Measurements from ENCODE around the gene PDZRN4.

Gene PDZRN4

DNA sequence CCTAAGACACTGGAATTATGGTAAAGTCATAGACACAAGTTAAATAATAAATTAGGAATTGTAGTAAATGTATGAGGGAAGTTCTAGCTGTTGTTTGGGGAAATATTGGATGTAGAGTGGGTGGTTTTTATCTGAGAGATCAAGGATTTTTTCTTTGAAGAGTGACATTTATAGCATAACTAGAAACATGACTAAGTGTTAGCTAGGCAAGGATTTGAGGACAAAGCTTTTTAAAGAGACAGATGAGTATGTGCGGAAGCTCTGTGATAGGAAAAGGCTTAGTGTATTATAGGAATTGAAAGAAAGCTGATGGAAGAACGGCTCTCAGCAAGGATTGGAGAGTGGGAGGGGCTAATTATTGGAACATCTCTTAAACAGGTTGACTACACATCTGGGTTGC is 24.5 kb downstream of the PDZRN4 start:
- no peaks in the 10 kb centered on the region for H3K4me1 ChIP-seq (ENCODE audit: control insufficient read depth, insufficient read depth, low read length)
- no peaks in the 10 kb centered on the region for H3K36me3 ChIP-seq (ENCODE audit: control insufficient read depth, insufficient read depth, low read length)
- 61 to 74% methylated on average over 2 of the region's 2 CpGs for WGBS, 2 experiments
- no peak overlapping the region for H3K27ac ChIP-seq (ENCODE audit: insufficient read depth, low read depth, low read length, poor library complexity, severe bottlenecking)
- H3K4me3 ChIP-seq (ENCODE audit: insufficient read depth, low read depth, low read length), result no peak overlapping the region
- no peaks in the 10 kb centered on the region for H3K27me3 ChIP-seq (ENCODE audit: control insufficient read depth, insufficient read depth, low read length, poor library complexity, severe bottlenecking)
- no peaks in the 10 kb centered on the region for H3K9me3 ChIP-seq (ENCODE audit: control insufficient read depth, low read length)

DNA sequence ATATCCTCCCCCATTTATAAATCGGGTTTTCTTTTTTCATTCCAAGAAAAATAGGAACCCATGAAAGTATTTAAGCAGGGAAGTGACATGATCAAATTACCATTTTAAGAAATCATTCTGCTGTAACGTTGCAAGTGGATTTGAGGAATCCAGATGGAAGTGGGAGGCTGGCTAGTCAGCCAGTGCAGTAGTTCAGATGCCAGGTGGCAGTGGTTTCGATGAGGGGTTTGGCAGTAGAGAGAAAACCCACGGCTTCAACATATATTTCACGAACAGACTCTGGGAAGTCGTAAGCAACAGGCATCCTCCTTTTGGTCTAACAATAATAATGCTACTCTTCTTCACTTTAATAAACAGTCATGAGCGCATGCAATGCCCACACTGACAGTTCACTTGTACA is 25.0 kb downstream of the PDZRN4 start:
- no peak overlapping the region for H3K27ac ChIP-seq (ENCODE audit: insufficient read depth, low read depth, low read length, poor library complexity, severe bottlenecking)
- no peaks in the 10 kb centered on the region for H3K27me3 ChIP-seq (ENCODE audit: control insufficient read depth, insufficient read depth, low read length, poor library complexity, severe bottlenecking)
- no peak overlapping the region for H3K4me3 ChIP-seq (ENCODE audit: insufficient read depth, low read depth, low read length)
- H3K9me3 ChIP-seq (ENCODE audit: control insufficient read depth, low read length), result no peaks in the 10 kb centered on the region
- WGBS, 2 experiments, result 91 to 95% methylated on average over 7 of the region's 7 CpGs
- H3K4me1 ChIP-seq (ENCODE audit: control insufficient read depth, insufficient read depth, low read length), result no peaks in the 10 kb centered on the region
- H3K36me3 ChIP-seq (ENCODE audit: control insufficient read depth, insufficient read depth, low read length), result no peaks in the 10 kb centered on the region

DNA sequence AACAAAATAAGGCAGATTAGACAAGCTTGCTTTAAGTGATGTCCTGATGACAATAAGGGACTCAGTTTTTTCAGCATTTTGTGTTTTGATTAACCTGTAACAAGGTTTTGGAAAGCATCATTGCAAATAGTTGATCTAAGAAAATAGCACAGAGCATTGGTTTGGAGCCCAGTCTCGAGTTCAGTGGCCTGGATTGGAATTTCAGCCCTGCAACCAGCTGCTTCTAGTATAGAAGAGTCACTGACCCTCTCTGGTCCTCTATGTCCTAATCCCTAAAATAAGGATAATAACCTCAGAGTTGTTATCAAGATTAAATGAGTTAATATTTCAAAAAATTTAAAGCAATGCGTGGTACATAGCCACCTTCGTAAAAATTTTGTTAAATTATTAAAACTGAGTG is 25.5 kb downstream of the PDZRN4 start:
- Histone ChIP-seq H3K27me3 (ENCODE audit: control insufficient read depth, insufficient read depth, low read length, poor library complexity, severe bottlenecking) (no peaks in the 10 kb centered on the region), H3K4me3 (ENCODE audit: insufficient read depth, low read depth, low read length) (no peak overlapping the region), H3K36me3 (ENCODE audit: control insufficient read depth, insufficient read depth, low read length) (no peaks in the 10 kb centered on the region), H3K4me1 (ENCODE audit: control insufficient read depth, insufficient read depth, low read length) (no peaks in the 10 kb centered on the region), H3K27ac (ENCODE audit: insufficient read depth, low read depth, low read length, poor library complexity, severe bottlenecking) (no peak overlapping the region), H3K9me3 (ENCODE audit: control insufficient read depth, low read length) (no peaks in the 10 kb centered on the region)
- WGBS, 2 experiments, result 90 to 93% methylated on average over 3 of the region's 3 CpGs

DNA sequence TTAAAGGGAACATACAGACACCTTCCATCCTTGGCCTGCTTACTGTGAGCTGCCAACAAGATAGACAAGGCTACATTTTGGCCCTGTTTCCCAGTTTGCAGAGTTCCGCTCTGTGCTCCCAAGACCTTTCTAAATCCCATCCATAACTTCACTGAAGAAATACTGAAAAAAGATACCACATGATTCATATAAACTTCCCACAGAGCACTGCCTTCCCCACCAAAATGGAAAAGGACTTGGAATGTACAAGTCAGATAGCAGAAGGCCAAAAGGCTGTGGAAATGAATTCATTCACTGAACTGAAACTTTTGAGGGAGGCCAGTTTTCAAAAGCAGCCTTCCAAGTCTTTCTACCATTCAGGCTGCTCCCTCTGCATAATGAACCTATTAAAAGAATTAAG is 29.6 kb downstream of the PDZRN4 start:
- Histone ChIP-seq H3K36me3 (ENCODE audit: control insufficient read depth, insufficient read depth, low read length) (no peaks in the 10 kb centered on the region), H3K9me3 (ENCODE audit: control insufficient read depth, low read length) (no peaks in the 10 kb centered on the region), H3K4me3 (ENCODE audit: insufficient read depth, low read depth, low read length) (no peak overlapping the region), H3K4me1 (ENCODE audit: control insufficient read depth, insufficient read depth, low read length) (no peaks in the 10 kb centered on the region), H3K27me3 (ENCODE audit: control insufficient read depth, insufficient read depth, low read length, poor library complexity, severe bottlenecking) (no peaks in the 10 kb centered on the region), H3K27ac (ENCODE audit: insufficient read depth, low read depth, low read length, poor library complexity, severe bottlenecking) (no peak overlapping the region)
- 96 to 97% methylated on average over 1 of the region's 1 CpG for WGBS, 2 experiments

DNA sequence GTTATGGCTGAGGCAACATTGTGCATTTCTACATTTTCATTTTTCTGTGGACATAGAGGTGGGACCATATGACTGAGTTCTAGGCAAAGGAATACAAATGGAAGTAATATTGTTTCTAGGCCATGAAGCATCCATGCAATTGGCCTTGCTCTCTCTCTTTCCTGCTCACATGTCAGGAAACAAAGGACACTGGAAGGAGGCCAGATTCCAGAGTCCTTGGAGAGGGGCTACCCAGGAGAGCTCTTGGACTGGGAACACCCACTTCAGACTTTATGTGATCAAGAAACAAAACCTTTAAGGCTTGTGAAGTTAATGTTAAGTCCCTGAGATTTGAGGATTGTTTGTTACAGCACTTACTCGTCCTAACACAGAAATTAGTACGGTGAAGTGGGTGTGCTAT is 32.8 kb downstream of the PDZRN4 start:
- 90% methylated on average over 2 of the region's 2 CpGs; no CpG with 5 or more reads in 1 of the 2 experiments for WGBS, 2 experiments
- no peaks in the 10 kb centered on the region for H3K36me3 ChIP-seq (ENCODE audit: control insufficient read depth, insufficient read depth, low read length)
- no peaks in the 10 kb centered on the region for H3K4me1 ChIP-seq (ENCODE audit: control insufficient read depth, insufficient read depth, low read length)
- H3K27ac ChIP-seq (ENCODE audit: insufficient read depth, low read depth, low read length, poor library complexity, severe bottlenecking), result no peak overlapping the region
- no peak overlapping the region for H3K4me3 ChIP-seq (ENCODE audit: insufficient read depth, low read depth, low read length)
- no peaks in the 10 kb centered on the region for H3K9me3 ChIP-seq (ENCODE audit: control insufficient read depth, low read length)
- H3K27me3 ChIP-seq (ENCODE audit: control insufficient read depth, insufficient read depth, low read length, poor library complexity, severe bottlenecking), result no peaks in the 10 kb centered on the region

DNA sequence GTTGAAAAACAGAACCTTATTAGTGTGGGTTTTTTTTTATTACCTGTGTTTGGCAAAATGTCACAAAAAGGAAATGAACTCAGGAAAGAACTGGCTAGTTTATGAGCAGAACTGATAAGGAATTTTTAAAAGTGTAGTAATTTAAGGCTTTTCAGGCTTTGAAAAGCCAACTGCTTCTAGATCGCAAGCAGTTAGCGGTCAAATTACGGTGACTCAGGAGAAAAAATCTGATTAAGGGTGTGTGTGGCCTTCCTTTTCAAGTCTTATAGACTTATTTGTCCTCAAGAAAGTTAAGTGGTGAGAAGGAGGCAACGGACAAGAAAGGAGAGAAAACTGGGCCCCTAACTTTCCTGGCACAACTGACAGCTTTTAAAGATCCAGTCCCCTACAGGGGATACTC is 33.4 kb downstream of the PDZRN4 start:
- Histone ChIP-seq H3K27ac (ENCODE audit: insufficient read depth, low read depth, low read length, poor library complexity, severe bottlenecking) (no peak overlapping the region), H3K27me3 (ENCODE audit: control insufficient read depth, insufficient read depth, low read length, poor library complexity, severe bottlenecking) (no peaks in the 10 kb centered on the region)

DNA sequence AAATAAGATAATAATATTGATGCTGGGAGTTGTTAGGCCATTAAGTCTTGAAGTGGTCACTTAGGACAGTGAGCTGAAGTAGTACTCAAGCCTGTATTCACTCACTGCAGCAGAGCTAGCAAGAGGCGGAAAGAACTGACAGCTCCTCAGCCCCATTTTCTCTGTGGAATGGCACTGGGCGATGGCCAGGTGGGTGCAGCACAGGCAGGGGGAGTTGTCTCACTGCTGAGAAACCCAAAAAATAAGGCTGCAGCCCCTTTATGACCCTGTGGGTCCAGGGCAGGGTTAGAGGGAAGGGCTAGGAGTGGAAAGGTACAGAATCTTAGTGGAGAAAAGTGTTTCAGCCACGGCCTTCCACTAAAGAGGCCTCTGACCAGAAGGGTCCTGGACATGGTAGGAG is 35.5 kb downstream of the PDZRN4 start:
- WGBS, 2 experiments, result 91 to 93% methylated on average over 3 of the region's 3 CpGs
- Histone ChIP-seq H3K4me3 (ENCODE audit: insufficient read depth, low read depth, low read length) (no peak overlapping the region), H3K27ac (ENCODE audit: insufficient read depth, low read depth, low read length, poor library complexity, severe bottlenecking) (no peak overlapping the region), H3K9me3 (ENCODE audit: control insufficient read depth, low read length) (no peaks in the 10 kb centered on the region), H3K36me3 (ENCODE audit: control insufficient read depth, insufficient read depth, low read length) (no peaks in the 10 kb centered on the region), H3K4me1 (ENCODE audit: control insufficient read depth, insufficient read depth, low read length) (no peaks in the 10 kb centered on the region), H3K27me3 (ENCODE audit: control insufficient read depth, insufficient read depth, low read length, poor library complexity, severe bottlenecking) (no peaks in the 10 kb centered on the region)

More for the DNA sequence above, 33.4 kb downstream of the PDZRN4 start:
- Histone ChIP-seq H3K4me1 (ENCODE audit: control insufficient read depth, insufficient read depth, low read length) (no peaks in the 10 kb centered on the region), H3K9me3 (ENCODE audit: control insufficient read depth, low read length) (no peaks in the 10 kb centered on the region), H3K36me3 (ENCODE audit: control insufficient read depth, insufficient read depth, low read length) (no peaks in the 10 kb centered on the region), H3K4me3 (ENCODE audit: insufficient read depth, low read depth, low read length) (no peak overlapping the region)
- 70 to 80% methylated on average over 4 of the region's 4 CpGs for WGBS, 2 experiments

DNA sequence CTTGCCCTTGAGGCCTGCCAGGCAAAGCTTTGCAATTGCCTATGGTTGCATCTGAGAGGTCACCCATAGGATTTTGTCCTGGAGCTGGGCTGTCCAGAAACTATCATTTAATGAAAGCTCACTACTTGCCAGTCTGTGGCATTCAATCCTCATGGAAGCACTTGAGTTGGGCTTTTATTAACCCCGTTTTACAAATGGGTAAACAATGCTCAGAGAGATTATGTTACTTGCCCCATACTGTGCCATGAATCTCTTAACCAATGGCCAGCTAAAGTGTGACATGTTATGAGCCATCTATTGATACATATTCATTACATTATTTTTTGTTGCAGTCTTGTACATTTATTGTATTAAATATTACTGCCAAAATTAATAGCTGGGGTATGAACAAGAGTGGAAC is 35.9 kb downstream of the PDZRN4 start:
- H3K27ac ChIP-seq (ENCODE audit: insufficient read depth, low read depth, low read length, poor library complexity, severe bottlenecking), result no peak overlapping the region
- H3K4me1 ChIP-seq (ENCODE audit: control insufficient read depth, insufficient read depth, low read length), result no peaks in the 10 kb centered on the region
- no peak overlapping the region for H3K4me3 ChIP-seq (ENCODE audit: insufficient read depth, low read depth, low read length)
- 42 to 63% methylated on average over 1 of the region's 1 CpG for WGBS, 2 experiments
- H3K9me3 ChIP-seq (ENCODE audit: control insufficient read depth, low read length), result no peaks in the 10 kb centered on the region
- no peaks in the 10 kb centered on the region for H3K27me3 ChIP-seq (ENCODE audit: control insufficient read depth, insufficient read depth, low read length, poor library complexity, severe bottlenecking)
- no peaks in the 10 kb centered on the region for H3K36me3 ChIP-seq (ENCODE audit: control insufficient read depth, insufficient read depth, low read length)

DNA sequence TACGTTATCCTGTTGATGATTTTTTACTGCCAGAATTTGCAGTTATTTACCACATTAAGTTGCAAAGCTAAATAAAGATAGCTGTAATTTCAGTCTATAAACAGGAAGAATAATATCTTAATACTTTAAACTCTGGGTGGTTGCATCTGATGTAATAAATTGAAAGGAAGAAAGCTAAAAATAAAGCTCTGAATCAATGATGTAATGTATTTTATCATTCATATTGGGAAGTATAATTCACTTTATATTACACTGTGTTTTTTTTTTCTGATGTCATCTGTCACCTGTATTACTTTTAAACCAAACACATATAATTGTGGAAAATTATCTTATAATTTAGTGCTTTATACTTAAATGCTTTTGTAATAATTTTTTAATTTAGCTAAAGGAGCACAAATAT is 37.1 kb downstream of the PDZRN4 start:
- Histone ChIP-seq H3K4me3 (ENCODE audit: insufficient read depth, low read depth, low read length) (no peak overlapping the region), H3K27ac (ENCODE audit: insufficient read depth, low read depth, low read length, poor library complexity, severe bottlenecking) (no peak overlapping the region), H3K36me3 (ENCODE audit: control insufficient read depth, insufficient read depth, low read length) (no peaks in the 10 kb centered on the region), H3K27me3 (ENCODE audit: control insufficient read depth, insufficient read depth, low read length, poor library complexity, severe bottlenecking) (no peaks in the 10 kb centered on the region), H3K9me3 (ENCODE audit: control insufficient read depth, low read length) (no peaks in the 10 kb centered on the region), H3K4me1 (ENCODE audit: control insufficient read depth, insufficient read depth, low read length) (no peaks in the 10 kb centered on the region)
- no CpG with 5 or more reads among the region's 1 CpG for WGBS, 2 experiments

DNA sequence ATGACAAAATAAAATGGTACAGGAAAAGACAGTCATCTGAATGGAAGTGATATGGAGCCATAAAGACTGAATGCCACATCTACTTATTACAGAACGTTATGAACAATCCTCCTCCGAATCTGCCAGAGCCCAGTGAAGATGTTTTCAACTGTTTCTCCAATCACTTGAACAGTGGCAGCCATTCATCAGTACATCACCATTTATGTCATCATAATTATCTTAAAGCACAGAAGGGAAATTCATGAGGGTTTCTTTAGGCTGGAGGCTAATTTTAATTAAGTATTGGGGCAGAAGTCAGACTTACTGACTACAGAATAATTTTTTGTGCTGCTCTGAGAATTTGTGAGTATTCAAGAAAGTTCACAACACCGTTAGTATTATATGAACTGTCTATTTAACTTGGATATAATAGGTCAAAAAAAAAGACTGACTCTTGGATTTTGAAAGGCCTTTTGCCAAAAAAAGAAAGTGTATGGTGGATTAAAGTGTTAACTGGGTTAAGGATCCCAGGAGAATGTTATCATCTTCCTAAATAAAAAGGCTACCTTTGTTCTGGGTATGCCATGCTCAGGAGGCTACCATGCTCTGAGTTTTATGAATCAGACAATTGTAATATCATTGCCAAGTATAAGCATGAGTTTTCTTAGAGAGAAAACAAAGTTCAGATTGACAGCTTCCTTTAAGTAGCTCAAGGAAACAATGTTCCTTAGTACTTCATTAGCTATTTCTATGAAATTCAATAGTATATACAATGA is 40.1 kb downstream of the PDZRN4 start:
- Histone ChIP-seq H3K27me3 (ENCODE audit: control insufficient read depth, insufficient read depth, low read length, poor library complexity, severe bottlenecking) (no peaks in the 10 kb centered on the region), H3K36me3 (ENCODE audit: control insufficient read depth, insufficient read depth, low read length) (no peaks in the 10 kb centered on the region), H3K4me3 (ENCODE audit: insufficient read depth, low read depth, low read length) (no peak overlapping the region), H3K4me1 (ENCODE audit: control insufficient read depth, insufficient read depth, low read length) (no peaks in the 10 kb centered on the region), H3K9me3 (ENCODE audit: control insufficient read depth, low read length) (no peaks in the 10 kb centered on the region), H3K27ac (ENCODE audit: insufficient read depth, low read depth, low read length, poor library complexity, severe bottlenecking) (no peak overlapping the region)
- WGBS, 2 experiments, result 88 to 94% methylated on average over 3 of the region's 3 CpGs

DNA sequence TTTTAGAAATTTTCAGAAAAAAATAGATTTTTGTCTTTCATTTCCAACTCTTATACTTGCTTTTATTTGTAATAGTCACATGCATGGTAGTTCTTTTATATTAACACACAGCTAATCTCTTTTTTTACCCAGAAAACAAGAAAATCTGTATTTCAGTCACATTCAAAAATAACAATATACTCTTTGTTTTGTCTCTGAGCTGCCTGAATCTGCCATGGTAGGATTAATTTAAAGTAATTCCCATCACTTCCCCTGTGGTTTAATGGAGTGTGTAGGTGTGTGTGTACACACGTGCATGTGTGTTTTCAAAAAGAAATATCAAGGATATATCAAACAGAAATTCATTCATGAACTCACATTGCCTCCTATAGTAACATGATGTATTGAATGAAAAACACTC is 42.6 kb downstream of the PDZRN4 start:
- Histone ChIP-seq H3K4me3 (ENCODE audit: insufficient read depth, low read depth, low read length) (no peak overlapping the region), H3K36me3 (ENCODE audit: control insufficient read depth, insufficient read depth, low read length) (no peaks in the 10 kb centered on the region), H3K9me3 (ENCODE audit: control insufficient read depth, low read length) (no peaks in the 10 kb centered on the region), H3K27me3 (ENCODE audit: control insufficient read depth, insufficient read depth, low read length, poor library complexity, severe bottlenecking) (no peaks in the 10 kb centered on the region), H3K4me1 (ENCODE audit: control insufficient read depth, insufficient read depth, low read length) (no peaks in the 10 kb centered on the region), H3K27ac (ENCODE audit: insufficient read depth, low read depth, low read length, poor library complexity, severe bottlenecking) (no peak overlapping the region)
- WGBS, 2 experiments, result no CpG with 5 or more reads among the region's 1 CpG

All from ectodermal cell (in vitro differentiated cells).